ENCODE measurements around the gene TSPAN33.

- TF ChIP-seq POLR2AphosphoS5 (IDR thresholded peaks at IDR 0.05; ENCODE audit: borderline replicate concordance, low read depth, low read length) (no peak), EZH2 (IDR thresholded peaks at IDR 0.05) (no peak), FOXP2 (optimal IDR thresholded peaks at IDR 0.05; ENCODE audit: control extremely low read depth, extremely low read length, insufficient read depth) (no peak)
Observed at GRCh38 chr7:129127154-129127553, 17.4 kb upstream of the TSPAN33 start.
